ENCODE data around the gene GGNBP2. TPM values are rescaled to one million over a fixed set of nuclear protein-coding genes. Genes with fewer than 3 reads are reported as not detected.
A peak's percentile ranks its signal among the peaks of the same experiment; 100 is the strongest.
"Not testable (repeated sequence)": the region's sequence is repeated elsewhere in the genome, so short reads cannot be mapped to it uniquely, and the experiment has no call there.

Gene GGNBP2
- total RNA-seq, 1 donor from 2014 or later, result 68.4 TPM

DNA sequence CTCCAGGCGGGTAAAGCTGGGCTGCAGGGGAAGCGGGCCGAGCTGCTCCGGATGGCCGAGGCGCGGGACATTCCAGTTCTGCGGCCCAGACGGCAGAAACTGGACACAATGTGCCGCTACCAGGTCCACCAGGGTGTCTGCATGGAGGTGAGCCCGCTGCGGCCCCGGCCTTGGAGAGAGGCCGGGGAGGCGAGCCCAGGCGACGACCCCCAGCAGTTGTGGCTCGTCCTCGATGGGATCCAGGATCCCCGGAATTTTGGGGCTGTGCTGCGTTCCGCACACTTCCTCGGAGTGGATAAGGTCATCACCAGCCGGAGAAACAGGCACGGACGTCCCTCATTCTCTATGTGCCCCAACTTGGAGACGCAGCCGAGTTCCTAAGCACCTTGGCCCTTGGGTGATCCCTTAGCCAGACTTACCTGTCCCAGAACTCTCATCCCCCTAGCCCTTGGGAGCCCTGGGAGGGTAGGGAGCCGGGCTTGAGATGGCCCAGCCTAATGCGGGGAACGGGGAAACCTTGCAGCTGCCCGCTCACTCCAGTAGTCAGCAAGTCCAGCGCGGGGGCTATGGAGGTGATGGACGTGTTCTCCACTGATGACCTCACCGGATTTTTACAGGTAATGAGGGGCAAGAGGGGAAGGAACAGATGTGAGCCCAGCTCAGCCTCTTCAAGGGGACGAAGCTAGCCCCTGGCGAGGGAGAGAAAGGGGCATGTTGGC, 57.5 kb downstream of the GGNBP2 start:
- DNase-seq, result peak; percentile 13

DNA sequence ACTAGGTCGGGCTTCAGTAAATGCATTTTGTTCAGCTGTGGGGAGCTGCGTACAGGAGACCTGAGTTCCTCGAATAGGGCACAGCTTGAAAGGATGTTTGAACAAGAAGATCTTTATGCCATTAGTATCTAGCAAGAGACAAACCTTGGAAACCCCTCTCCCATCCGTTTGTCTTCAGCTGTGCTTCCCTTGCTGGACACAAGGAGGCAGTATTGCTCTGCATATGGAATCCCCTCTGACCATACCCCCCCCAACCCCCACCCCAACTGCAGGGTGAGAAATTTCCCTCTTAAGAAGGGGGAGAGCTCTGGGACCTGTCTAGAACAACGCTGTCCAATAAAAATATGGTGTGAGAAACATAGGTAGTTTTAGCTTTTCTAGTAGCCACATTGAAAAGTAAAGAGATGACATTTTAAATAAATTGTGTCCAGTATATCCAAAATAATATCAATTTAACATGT, 58.2 kb downstream of the GGNBP2 start:
- peak; percentile 74 for DNase-seq

DNA sequence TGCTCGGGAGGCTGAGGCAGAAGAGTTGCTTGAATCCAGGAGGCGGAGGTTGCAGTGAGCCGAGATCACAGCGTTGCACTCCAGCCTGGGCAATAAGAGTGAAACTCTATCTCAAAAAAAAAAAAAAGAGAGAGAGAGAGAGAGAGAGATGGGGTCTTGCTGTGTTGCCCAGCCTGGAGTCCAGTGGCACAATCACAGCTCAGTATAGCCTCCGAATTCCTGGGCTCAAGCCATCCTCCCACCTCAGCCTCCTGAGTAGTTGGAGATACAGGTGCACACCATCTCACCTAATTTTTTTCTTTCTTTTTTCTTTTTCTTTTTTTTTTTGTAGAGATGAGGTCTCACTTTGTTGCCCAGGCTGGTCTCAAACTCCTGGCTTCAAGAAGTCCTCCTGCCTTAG, 60.3 kb downstream of the GGNBP2 start:
- not testable (repeated sequence) for DNase-seq

DNA sequence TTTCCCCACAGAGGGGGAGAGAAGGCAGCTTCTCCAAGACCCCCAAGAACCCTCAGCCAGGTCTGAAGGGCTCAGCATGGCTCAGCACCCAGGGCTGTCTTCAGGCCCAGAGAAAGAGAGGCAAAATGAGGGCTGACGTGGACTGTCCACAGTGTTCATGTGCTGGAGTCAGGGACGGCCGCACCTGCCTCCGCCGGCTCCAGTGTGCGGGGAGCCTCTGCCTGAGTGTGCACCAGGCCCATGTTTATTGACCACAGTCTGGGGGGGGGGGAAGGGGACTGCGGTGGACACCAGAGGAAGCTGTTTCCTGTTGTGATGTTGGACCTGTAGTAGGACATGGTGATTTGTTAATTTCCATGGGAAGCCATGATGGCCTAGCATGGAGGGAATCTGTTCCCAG, 63.6 kb downstream of the GGNBP2 start:
- DNase-seq, result no peak

DNA sequence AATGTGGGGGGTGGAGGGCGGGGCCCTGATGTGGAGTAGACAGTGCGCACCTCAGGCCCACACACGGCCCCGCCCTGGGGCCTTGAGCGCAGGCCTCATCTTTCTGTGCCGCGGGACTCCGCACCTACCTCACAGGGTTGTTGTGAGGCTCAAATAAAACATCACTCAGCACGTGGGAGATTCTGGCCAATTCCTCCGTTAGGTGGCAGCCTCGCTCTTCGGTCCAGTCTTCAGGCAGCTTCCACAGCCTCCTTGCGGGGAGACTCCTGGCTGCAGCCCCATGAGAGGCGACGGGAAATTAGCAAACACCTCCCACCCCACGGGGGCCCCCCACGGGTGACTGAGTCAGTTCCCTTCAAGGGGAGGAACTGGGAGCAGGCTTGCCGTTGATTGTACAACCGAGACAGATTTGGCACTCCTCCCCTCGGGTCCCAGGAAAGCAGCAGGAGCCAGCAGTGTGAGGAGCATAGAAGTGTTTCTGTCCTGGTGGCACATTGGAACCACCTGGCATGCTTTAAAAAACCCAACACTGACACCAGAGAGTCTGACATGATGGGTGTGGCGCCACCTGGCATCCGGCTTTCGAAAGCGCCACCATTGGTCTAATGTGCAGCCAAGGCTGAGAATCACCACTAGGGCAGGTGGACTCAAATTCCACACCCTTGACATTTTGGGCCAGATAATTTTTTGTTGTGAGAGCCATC, 64.2 kb downstream of the GGNBP2 start:
- peak; percentile 77 for DNase-seq

DNA sequence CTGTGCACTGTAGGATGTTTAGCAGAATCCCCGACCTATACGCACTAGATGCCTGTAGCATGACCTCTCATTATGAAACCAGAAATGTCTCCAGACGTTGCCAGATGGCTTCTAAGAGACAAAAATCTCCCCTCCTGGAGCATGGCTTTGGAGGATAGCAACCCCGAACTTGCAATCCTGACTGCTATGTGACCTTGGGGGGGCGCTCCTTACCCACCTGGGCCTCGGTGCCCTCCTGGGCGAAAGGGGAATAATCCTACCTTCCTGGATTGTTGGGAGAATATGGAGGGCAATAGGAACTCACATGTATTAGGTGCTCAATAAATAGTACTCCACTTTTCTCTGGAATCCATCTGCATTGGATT, 64.8 kb downstream of the GGNBP2 start:
- no peak for DNase-seq

DNA sequence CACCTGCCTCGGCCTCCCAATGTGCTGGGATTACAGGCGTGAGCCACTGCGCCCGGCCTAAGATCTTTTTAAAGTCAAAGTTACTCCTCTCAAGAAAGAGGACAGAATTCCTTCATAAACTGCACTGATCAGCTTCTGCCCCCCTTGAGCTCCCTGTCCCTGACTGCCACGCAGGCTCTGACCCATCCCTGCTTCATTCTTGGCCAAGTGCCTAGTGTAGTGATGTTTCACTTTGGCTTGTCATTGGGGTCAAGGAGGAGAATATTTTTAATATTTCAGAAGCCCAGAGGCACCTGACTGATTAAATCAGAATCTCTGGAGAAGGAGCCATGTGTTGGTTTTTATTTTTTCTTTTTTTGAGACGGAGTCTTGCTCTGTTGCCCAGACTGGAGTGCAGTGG, 65.8 kb downstream of the GGNBP2 start:
- DNase-seq, result no peak

DNA sequence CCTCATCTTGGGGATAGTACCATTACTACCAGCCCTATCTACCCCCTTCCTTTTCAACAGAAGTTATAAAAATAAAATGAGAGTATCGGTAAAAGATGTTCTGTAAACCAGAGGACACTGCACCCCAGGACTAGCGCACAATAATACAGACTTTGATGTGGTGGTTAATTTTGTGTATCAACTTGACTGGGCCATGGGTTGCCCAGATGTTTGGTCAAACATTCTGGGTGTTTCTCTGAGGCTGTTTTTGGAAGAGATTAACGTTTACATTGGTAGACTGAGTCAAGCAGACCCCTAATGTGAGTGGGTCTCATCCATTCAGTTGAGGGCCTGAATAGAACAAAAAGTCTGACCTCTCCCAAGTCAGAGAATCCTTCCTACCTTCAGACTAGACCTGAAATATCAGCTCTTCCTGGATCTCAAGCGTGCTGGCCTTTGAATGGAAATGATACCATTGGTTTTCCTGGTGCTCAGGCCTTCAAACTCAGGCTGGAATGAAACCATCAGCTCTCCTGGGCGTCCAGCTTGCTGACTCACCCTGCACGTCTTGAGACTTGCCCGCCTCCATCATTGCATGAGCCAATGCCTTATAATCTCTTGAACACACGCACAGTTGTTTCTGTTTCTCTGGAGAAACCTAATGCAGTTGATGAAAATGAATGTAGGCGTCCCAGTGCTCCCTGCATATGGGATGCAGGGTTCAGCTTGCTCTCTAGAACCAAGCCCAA, 66.8 kb downstream of the GGNBP2 start:
- no peak for DNase-seq

DNA sequence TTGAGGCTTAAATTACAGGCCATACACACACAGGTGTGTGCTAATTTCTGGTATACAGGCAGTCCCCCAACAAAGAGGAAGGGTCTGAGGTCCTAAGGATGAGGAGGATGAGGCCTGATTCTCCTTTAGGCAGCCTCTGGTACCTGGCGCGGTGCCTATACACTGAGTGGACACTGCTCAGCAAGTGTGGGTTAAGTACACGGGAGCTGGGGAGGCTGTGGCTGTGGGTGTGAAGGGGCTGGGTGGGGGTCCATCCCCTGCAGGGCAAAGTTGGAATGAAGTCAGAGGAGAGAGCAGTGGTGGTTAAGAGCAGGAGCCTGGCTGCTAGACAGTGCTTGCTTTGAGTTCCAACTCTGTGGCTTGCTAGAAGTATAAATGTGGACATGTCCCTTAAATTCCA, 67.6 kb downstream of the GGNBP2 start:
- DNase-seq, result no peak

DNA sequence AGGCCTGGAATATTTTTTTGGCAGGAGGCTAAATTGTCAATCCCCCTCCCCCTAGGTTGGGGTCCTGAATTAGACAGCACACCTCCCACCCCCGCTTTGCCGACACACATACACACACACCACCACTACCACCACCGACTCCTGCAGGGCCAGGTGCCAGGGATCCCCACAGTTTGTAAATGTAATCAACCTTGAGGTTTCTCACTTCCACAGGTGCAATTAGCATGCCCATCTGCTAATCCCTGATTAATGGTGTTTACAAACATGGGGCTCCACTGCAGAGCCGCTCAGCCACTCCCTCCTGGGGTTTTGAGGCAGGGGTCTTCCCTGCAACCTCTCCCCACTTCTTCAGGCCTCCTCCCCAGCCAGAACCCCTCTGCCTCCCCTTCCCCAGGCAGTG, 68.4 kb downstream of the GGNBP2 start:
- DNase-seq, result no peak

DNA sequence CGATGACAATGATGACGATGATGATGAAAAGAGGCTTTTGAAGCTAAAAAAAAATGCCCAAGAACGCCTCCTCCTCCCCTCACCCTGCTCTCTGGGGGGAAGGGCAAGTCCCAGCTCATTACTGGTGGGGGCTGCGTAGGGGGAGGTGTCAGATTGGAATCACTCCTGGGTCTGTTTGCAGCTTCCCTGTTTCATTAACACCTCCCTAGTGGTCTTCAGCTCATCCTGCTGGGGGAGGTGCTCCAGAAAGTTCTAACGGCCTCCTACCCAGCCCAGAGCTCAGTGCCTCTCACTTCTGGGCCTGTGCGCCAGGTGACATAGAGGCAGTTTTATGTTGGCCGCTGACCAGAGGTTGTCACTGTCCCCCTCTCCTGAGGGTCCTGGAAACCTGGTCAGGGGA, 69.4 kb downstream of the GGNBP2 start:
- DNase-seq, result no peak

DNA sequence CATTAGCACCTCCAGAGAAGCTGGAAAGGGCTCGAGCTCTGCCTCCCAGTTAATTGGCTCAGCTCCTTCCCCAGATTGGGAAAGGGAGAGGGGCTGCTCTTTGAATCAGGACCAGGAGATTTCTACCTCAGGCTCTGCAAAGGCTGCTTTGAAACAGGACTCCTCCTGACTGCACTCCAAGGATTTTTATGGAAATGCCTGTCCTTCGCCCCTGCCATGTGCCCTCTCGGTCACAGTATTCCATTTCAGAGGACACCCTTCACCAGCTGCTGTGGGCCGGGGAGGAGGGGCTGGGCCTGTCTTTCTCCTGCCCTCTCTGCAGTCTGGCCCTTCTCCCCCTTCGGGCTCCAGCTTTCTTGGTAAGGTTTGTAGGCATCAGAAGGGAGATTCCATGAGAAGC, 70.2 kb downstream of the GGNBP2 start:
- DNase-seq, result peak; percentile 81

DNA sequence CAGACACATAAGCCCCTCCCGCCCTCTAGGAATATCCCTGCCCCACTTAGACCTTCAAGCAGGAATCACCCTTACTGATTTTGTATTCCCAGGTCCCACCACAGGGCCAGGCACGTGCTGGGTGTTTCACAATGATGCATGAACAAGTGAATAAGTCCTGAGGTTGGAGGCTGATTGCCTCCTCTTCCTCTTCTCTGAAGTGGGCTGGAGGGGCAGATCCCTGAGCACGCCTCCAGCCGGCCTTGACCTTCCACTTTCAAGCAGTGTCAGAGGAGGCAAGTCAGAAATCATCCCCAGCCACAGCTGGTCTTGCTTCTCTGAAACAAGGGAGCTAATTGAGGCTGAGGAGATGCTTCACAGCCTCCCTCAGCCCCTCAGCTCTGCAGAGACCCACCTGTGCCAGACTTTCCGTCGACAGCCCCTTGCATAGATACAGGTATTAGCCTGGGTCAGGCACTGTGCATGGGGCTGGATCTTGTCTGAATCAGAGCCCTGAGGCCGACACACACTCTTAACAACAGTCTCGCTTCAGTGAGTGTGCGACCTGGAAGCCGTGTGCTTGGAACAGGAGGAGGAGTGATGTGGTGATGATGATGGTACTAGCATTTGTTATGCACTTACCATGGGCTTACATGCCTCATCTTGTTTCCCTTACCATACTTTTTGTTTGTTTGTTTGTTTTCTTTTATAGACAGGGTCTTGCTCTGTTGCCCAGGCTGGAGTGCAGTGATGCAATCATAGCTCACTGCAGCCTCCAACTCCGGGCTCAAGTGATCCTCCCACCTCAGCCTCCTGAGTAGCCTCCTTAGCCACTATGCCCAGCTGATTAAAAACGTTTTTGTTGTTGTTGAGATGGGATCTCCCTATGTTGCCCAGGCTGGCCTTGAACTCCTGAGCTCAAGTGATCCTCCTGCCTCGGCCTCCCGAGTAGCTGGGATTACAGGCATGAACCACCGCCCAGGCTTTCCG, 71.6 kb downstream of the GGNBP2 start:
- no peak for DNase-seq

DNA sequence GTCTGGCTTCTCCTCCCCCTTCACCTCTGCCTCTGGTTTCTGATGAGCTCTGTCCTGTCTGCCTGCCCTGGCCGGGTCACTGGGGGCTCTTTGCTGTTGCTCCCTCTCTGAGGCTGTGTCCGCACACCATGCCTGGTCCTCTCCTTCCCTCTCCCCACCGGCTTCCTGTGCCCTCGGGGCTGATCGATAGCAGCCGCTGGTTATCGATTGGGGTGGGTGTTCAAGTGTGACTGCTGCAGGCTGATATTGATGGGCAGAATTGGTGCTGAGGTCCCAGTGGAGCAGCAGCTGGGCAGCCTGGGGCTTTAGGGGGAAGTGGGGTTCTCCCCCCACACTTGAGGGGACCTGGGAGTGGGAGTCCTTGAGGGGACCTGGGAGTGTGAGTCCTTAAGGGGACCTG, 73.1 kb downstream of the GGNBP2 start:
- no peak for DNase-seq

DNA sequence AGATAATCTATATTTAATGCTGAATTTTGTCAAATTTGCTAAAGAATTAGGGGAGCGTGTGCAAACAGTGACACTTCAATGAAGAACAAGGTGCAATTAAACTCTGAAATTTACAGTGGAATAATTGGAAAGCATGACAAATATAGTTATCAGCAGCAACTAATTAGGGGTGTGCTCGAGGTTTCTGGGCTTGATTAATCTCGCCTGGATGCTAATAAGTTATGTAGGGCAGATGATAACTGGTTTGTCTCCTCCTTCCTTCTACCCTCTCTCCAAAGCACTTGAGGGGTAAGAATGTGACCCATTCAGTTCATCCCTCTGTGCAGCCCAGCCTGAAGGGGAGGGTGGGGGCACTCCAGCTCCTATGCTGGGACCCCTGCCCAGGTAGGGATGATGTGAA, 78.6 kb downstream of the GGNBP2 start:
- no peak for DNase-seq

DNA sequence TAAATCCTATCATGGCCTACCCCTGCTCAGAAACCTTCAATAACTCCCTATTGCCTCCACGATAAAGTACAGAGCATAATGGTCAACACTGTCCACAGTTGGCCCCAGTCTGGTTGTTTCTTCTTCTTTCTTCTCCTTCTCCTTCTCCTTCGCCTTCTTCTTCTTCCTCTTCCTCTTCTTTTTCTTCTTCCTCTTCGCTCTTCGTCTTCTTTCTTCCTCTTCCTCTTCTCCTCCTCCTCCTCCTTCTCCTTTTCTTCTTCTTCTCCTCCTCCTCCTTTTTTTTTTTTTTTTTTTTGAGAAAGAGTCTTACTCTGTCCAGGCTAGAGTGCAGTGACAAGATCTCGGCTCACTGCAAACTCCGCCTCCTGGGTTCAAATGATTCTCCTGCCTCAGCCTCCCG, 80.5 kb downstream of the GGNBP2 start:
- DNase-seq, result no peak

DNA sequence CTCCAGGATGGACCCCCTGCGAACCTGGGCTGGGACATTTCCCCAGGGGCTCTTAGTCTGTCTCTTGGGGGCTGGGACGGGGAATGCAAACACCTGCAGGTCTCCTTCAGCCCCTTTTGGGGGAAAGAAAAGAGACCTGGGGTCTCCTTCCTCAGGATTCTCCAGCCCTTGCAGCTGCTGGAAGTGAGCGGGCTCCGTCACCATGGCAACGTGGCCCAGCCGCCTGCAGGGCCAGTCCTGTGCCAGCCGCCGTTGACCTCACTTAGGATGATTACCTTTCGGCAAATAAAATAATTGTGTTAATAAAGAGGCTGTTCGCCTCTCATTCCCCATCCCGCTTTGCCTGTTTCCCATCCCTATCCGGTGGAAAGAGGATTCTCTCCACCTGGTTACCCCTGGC, 82.4 kb downstream of the GGNBP2 start:
- DNase-seq, result no peak

DNA sequence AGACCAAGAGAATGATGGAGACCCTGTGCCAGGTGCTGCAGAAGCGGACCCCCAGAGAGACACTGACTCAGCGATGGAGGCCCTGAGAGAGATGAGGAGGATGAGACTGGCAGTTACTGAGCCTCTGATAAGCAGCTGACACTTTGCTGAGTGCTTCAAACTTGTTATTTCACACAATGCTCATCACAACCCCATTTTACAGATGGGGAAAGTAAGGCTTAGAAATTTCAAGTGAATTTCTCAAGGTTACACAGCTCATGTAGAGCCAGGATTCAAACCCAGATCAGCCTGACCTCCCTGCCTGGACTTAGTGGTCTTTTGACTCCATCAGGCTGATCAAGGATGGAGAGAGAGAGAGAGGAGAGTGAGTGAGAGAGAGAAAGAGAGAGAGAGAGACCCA, 83.9 kb downstream of the GGNBP2 start:
- DNase-seq, result no peak

DNA sequence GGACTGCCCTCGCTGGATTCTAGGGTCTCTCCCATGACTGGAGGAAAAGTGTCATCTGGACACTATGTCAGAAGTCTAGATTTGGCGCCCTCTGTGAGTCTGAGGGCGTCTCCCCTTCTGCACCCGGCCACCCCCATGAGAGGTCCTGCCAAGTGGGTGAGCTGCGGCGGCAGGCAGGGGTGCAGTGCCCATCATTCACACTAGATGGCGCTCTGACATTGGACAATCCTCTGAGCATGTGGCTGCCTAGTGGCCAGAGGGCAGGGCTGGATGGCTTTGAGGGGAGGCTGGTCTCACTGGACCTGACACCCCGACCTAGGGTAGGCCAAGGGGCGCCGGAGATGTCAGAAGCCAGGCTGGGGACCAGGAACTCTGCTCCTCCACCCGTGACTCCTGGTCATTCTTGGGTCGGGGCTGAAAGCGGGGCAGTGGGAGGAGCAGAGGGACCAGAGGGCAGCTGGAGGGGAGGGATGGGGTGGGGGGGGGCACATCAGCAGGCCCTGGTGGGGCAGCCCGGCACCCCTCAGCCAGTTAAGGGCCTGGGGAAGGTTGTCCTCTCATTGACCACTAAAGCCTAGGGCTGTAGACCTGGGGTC, 84.6 kb downstream of the GGNBP2 start:
- DNase-seq, result peak; percentile 84

DNA sequence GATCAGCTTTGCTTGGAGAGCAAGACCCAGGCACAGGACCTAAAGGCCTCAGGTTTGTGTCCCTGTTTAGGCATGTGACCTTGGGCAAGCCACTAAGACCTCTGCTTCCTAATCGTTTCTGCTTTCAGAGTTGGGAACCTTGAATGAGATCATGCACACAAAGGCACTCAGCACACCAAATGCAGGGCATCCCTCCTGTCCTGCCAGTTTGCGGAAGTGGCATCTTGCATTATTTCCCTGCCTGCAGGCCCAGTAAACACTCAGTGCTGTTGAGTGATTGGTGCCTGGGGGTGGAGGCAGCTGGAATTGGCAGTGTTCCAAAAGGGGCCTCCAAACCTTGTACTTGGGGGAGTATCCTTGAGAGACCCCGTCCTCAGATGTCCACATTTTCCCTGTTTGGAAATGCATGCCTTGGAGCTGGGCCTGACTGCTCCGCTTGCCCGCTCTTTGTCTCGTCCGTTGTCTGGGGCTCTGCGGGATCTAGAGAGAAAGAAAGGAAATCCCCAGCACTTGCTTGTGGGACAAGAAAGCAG, 85.3 kb downstream of the GGNBP2 start:
- no peak for DNase-seq

DNA sequence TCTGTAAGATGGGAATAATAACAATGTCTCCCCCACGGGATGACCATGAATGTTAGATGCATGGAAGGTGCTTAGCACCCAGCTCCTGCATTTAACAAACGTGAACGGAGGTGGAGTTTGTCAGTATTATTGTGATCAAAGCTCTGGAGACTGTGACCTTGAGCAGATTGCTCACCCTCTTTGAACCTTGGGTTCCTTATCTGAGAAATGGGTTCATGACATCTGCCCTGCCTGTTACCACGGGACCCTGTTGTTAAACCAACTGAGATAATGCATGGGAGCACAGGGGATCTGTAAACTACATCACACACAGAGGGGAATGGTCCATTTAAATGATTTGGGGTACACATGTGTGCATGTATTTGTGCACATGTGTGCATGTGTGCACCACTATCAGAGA, 86.3 kb downstream of the GGNBP2 start:
- DNase-seq, result no peak

Measured in tongue (tissue), 2 donors.